ENCODE measurements around the gene HSPBAP1. TPM values are rescaled to one million over a fixed set of nuclear protein-coding genes. Genes with fewer than 3 reads are reported as not detected.
"Not testable (repeated sequence)": the region's sequence is repeated elsewhere in the genome, so short reads cannot be mapped to it uniquely, and the experiment has no call there.

HSPBAP1 gene
- total RNA-seq, 1 experiment from 2014 or later = 8.7 TPM

GRCh38 chr3:122714273-122714672 is 79.4 kb downstream of the HSPBAP1 start:
- POLR2A ChIA-PET (ENCODE audit: low non-redundant PET) = interaction anchor here (0.6 kb wide), 1 partner anchor 195 kb away, joined by 3 read pairs; no protein-coding TSS in a partner anchor
- no peaks in the 10 kb centered on the region for H3K4me1 ChIP-seq (ENCODE audit: insufficient read depth, low read length, poor library complexity, severe bottlenecking)
- no TSS peak for BruUV-seq (replicated peaks)
- H3K4me3 ChIP-seq (ENCODE audit: low read depth, low read length, poor library complexity, severe bottlenecking) = no peak overlapping the region
- no peak overlapping the region for H3K27ac ChIP-seq (ENCODE audit: low read depth, low read length, poor library complexity, severe bottlenecking)
- intact Hi-C loops (cut with micrococcal nuclease; ENCODE audit: unreplicated experiment) = no loop called here
- DNase-seq (ENCODE audit: low spot score) = no peak
- CTCF ChIA-PET = no interaction called here
- TF ChIP-seq CTCF (conservative IDR thresholded peaks at IDR 0.05; ENCODE audit: low read depth, low read length) (no peak), EZH2 (IDR thresholded peaks at IDR 0.05; ENCODE audit: borderline replicate concordance, low read depth, low read length, poor library complexity, severe bottlenecking) (no peak)
- no peaks in the 10 kb centered on the region for H3K36me3 ChIP-seq (ENCODE audit: insufficient read depth, low read length, poor library complexity, severe bottlenecking)
- no peaks in the 10 kb centered on the region for H3K27me3 ChIP-seq (replicated peaks; ENCODE audit: insufficient read depth, low read depth, low read length, poor library complexity)
- no peaks in the 10 kb centered on the region for H3K9me3 ChIP-seq (ENCODE audit: low read depth, low read length, poor library complexity, severe bottlenecking)

GRCh38 chr3:122710616-122711251 is 82.9 kb downstream of the HSPBAP1 start:
- POLR2A ChIA-PET (ENCODE audit: low non-redundant PET); H3K27ac ChIP-seq (ENCODE audit: low read depth, low read length, poor library complexity, severe bottlenecking); H3K9me3 ChIP-seq (ENCODE audit: low read depth, low read length, poor library complexity, severe bottlenecking); DNase-seq (ENCODE audit: low spot score); H3K27me3 ChIP-seq (replicated peaks; ENCODE audit: insufficient read depth, low read depth, low read length, poor library complexity); H3K36me3 ChIP-seq (ENCODE audit: insufficient read depth, low read length, poor library complexity, severe bottlenecking); H3K4me3 ChIP-seq (ENCODE audit: low read depth, low read length, poor library complexity, severe bottlenecking); H3K4me1 ChIP-seq (ENCODE audit: insufficient read depth, low read length, poor library complexity, severe bottlenecking); CTCF ChIA-PET; intact Hi-C loops (cut with micrococcal nuclease; ENCODE audit: unreplicated experiment); BruUV-seq (replicated peaks): not testable (repeated sequence)

- TF ChIP-seq EZH2 (IDR thresholded peaks at IDR 0.05; ENCODE audit: borderline replicate concordance, low read depth, low read length, poor library complexity, severe bottlenecking) = no peak
- TF ChIP-seq CTCF (conservative IDR thresholded peaks at IDR 0.05; ENCODE audit: low read depth, low read length) = no peak
Measured at GRCh38 chr3:122705379-122705778, 88.3 kb downstream of the HSPBAP1 start.

GRCh38 chr3:122700193-122700592 is 93.4 kb downstream of the HSPBAP1 start:
- no peaks in the 10 kb centered on the region for H3K36me3 ChIP-seq (ENCODE audit: insufficient read depth, low read length, poor library complexity, severe bottlenecking)
- H3K9me3 ChIP-seq (ENCODE audit: low read depth, low read length, poor library complexity, severe bottlenecking) = no peaks in the 10 kb centered on the region
- TF ChIP-seq EZH2 (IDR thresholded peaks at IDR 0.05; ENCODE audit: borderline replicate concordance, low read depth, low read length, poor library complexity, severe bottlenecking) (no peak), CTCF (conservative IDR thresholded peaks at IDR 0.05; ENCODE audit: low read depth, low read length) (no peak)
- CTCF ChIA-PET = no interaction called here
- H3K27me3 ChIP-seq (replicated peaks; ENCODE audit: insufficient read depth, low read depth, low read length, poor library complexity) = no peaks in the 10 kb centered on the region
- POLR2A ChIA-PET (ENCODE audit: low non-redundant PET) = no interaction called here
- no TSS peak for BruUV-seq (replicated peaks)
- no peak overlapping the region for H3K4me3 ChIP-seq (ENCODE audit: low read depth, low read length, poor library complexity, severe bottlenecking)
- intact Hi-C loops (cut with micrococcal nuclease; ENCODE audit: unreplicated experiment) = no loop called here
- H3K4me1 ChIP-seq (ENCODE audit: insufficient read depth, low read length, poor library complexity, severe bottlenecking) = no peaks in the 10 kb centered on the region
- DNase-seq (ENCODE audit: low spot score) = no peak
- H3K27ac ChIP-seq (ENCODE audit: low read depth, low read length, poor library complexity, severe bottlenecking) = no peak overlapping the region

More at GRCh38 chr3:122705379-122705778, 88.3 kb downstream of the HSPBAP1 start:
- no peak for DNase-seq (ENCODE audit: low spot score)
- Histone ChIP-seq H3K27ac (ENCODE audit: low read depth, low read length, poor library complexity, severe bottlenecking) (no peak overlapping the region), H3K27me3 (replicated peaks; ENCODE audit: insufficient read depth, low read depth, low read length, poor library complexity) (no peaks in the 10 kb centered on the region), H3K36me3 (ENCODE audit: insufficient read depth, low read length, poor library complexity, severe bottlenecking) (no peaks in the 10 kb centered on the region), H3K4me3 (ENCODE audit: low read depth, low read length, poor library complexity, severe bottlenecking) (no peak overlapping the region), H3K9me3 (ENCODE audit: low read depth, low read length, poor library complexity, severe bottlenecking) (no peaks in the 10 kb centered on the region), H3K4me1 (ENCODE audit: insufficient read depth, low read length, poor library complexity, severe bottlenecking) (no peaks in the 10 kb centered on the region)
- no TSS peak for BruUV-seq (replicated peaks)
- intact Hi-C loops (cut with micrococcal nuclease; ENCODE audit: unreplicated experiment) = no loop called here
- ChIA-PET CTCF (no interaction called here), POLR2A (ENCODE audit: low non-redundant PET) (no interaction called here)
